Aorta (tissue), 5 donors: ENCODE data around the gene ATG4D. TPM values are rescaled to one million over a fixed set of nuclear protein-coding genes. Genes with fewer than 3 reads are reported as not detected.
A peak's percentile ranks its signal among the peaks of the same experiment; 100 is the strongest.
"Not testable (repeated sequence)": the region's sequence is repeated elsewhere in the genome, so short reads cannot be mapped to it uniquely, and the experiment has no call there.

ENCODE experiments used
- ATAC-seq: fragments of 200-7000 bp; cut with Tn5 transposase; one replicate; pipeline ENCODE4 v1.9.1; 2022; ENCODE audit warnings: moderate library complexity; ENCODE audit not compliant: low FRiP score
- DNase-seq, 2 donors: peaks; one replicate each; pipeline ENCODE4 v3.0.0-alpha.2; 2020
- H3K27ac ChIP-seq, 2 donors: one replicate each; pipeline ENCODE4 v1.5.1; 2013; ENCODE audit warnings: low read length in 2 of 2, mild to moderate bottlenecking in 2 of 2, moderate library complexity in 2 of 2, control low read depth in 1 of 2, inconsistent platforms in 1 of 2, low read depth in 1 of 2
- H3K27me3 ChIP-seq, 2 donors: one replicate each; pipeline ENCODE4 v1.6.1; 2013; ENCODE audit warnings: control low read depth in 1 of 2, low read length in 1 of 2, mild to moderate bottlenecking in 1 of 2, moderate library complexity in 1 of 2; ENCODE audit not compliant: insufficient read depth in 2 of 2, control insufficient read depth in 1 of 2
- H3K36me3 ChIP-seq, 2 donors: one replicate each; pipeline ENCODE4 v1.6.1; 2013; ENCODE audit warnings: control low read depth in 1 of 2, low read length in 1 of 2, mild to moderate bottlenecking in 1 of 2; ENCODE audit not compliant: insufficient read depth in 2 of 2, control insufficient read depth in 1 of 2
- H3K4me1 ChIP-seq, 2 donors: one replicate each; pipeline ENCODE4 v1.6.1; 2013; ENCODE audit warnings: low read length in 2 of 2, control low read depth in 1 of 2, mild to moderate bottlenecking in 1 of 2, moderate library complexity in 1 of 2; ENCODE audit not compliant: insufficient read depth in 2 of 2, control insufficient read depth in 1 of 2
- H3K4me3 ChIP-seq, 2 donors: one replicate each; pipeline ENCODE4 v1.5.1; 2013; ENCODE audit warnings: low read length in 2 of 2, control low read depth in 1 of 2, mild to moderate bottlenecking in 1 of 2
- H3K9me3 ChIP-seq: one replicate; pipeline ENCODE4 v1.6.1; 2013; ENCODE audit warnings: mild to moderate bottlenecking, low read length; ENCODE audit not compliant: control insufficient read depth
- WGBS, 2 donors: extraction: QIAGEN DNeasy Blood & Tissue Kit; methylation state at CpG; one replicate each; pipeline ENCODE4 v1.1.7; 2013; 5-methylcytosine and 5-hydroxymethylcytosine counted together
- intact Hi-C, 2 donors: fragments of 100-400 bp; cut with DNase I; formaldehyde crosslinking; loops; one replicate each; pipeline versions ENCODE4 v1.14.2 to v1.15.0; 2022
- polyA plus RNA-seq, 2 donors: library from polyadenylated mRNA; stranded (reverse); fragments of 200-250 nt; gene quantifications; one replicate each; pipeline ENCODE4 v1.2.3, GENCODE V29; 2013
- total RNA-seq, 2 donors: library from RNA; stranded (reverse); fragmentation: NEBNext Ultra II Directional; extraction: Animal tissue kit (Norgen Biotek cat#: 25700); gene quantifications; one replicate each; pipeline ENCODE4 v1.2.1, GENCODE V29; 2021
- donor health status: healthy with polysubstance abuse.
- donor health status: Bipolar disorder and iron deficiency.
- donor health status: DM: no; HTN: no; CAD: no.
- donor health status: DM: no; HTN: no; CAD: no.
- donor health status: DM: yes; HTN: yes; CAD: no.

The ATG4D gene
- total and polyA plus RNA-seq, 4 donors = 14.0 to 42.6 (median 17.4) TPM

DNA sequence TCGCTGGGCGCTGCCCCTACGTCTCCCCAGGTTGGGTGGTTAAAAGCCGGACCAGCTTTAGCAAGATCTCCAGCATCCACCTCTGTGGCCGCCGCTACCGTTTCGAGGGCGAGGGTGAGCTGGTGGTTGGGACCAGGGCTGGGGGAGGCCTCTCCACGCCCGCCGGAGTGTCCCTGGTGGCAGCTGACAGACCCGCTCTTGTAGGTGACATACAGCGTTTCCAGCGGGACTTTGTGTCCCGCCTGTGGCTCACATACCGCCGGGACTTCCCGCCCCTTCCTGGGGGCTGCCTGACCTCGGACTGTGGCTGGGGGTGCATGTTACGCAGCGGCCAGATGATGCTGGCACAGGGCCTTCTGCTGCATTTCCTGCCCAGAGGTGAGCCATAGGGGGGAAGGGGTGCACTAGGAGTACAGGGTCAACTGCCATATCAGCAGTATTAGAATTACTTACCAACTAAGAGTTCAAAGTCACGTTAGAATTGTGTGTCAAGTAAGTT is 1.1 kb downstream of the ATG4D start:
- intact Hi-C loops = no loop called here
- H3K27me3 ChIP-seq = no peaks in the 10 kb centered on the region
- no peaks in the 10 kb centered on the region for H3K9me3 ChIP-seq
- ATAC-seq (no peak), DNase-seq (no peak)
- no peaks in the 10 kb centered on the region for H3K4me1 ChIP-seq
- H3K36me3 ChIP-seq = no peaks in the 10 kb centered on the region
- H3K4me3 ChIP-seq = peak overlapping the region in 1 of 2 donors; percentile 85
- 25 to 32% methylated on average over 23 of the region's 23 CpGs for whole genome bisulfite sequencing, 2 donors
- H3K27ac ChIP-seq = no peak overlapping the region

GRCh38 chr19:10546817-10547216 is 3.1 kb downstream of the ATG4D start:
- DNase-seq = no peak
- H3K4me1 ChIP-seq = no peaks in the 10 kb centered on the region
- H3K27ac ChIP-seq = no peak overlapping the region
- intact Hi-C loops = no loop called here
- no peaks in the 10 kb centered on the region for H3K27me3 ChIP-seq
- H3K9me3 ChIP-seq = no peaks in the 10 kb centered on the region
- no peak for ATAC-seq
- no peaks in the 10 kb centered on the region for H3K36me3 ChIP-seq
- 90 to 93% methylated on average over 17 of the region's 17 CpGs for WGBS, 2 donors
- H3K4me3 ChIP-seq = no peak overlapping the region

- WGBS, 2 donors = 95% methylated on average over 18 of the region's 18 CpGs
- H3K27me3 ChIP-seq = no peaks in the 10 kb centered on the region
- no peaks in the 10 kb centered on the region for H3K4me1 ChIP-seq
- H3K9me3 ChIP-seq = no peaks in the 10 kb centered on the region
- DNase-seq = no peak
- H3K36me3 ChIP-seq = no peaks in the 10 kb centered on the region
- no peak overlapping the region for H3K4me3 ChIP-seq
- no peak for ATAC-seq
- intact Hi-C loops = no loop called here
- H3K27ac ChIP-seq = no peak overlapping the region
Measured at GRCh38 chr19:10548746-10549276, 5.1 kb downstream of the ATG4D start.

- no peak overlapping the region for H3K4me3 ChIP-seq
- intact Hi-C loops = no loop called here
- no peaks in the 10 kb centered on the region for H3K36me3 ChIP-seq
- ATAC-seq (no peak), DNase-seq (no peak)
- H3K4me1 ChIP-seq = no peaks in the 10 kb centered on the region
- H3K27ac ChIP-seq = no peak overlapping the region
- 86 to 87% methylated on average over 7 of the region's 7 CpGs for WGBS, 2 donors
- no peaks in the 10 kb centered on the region for H3K9me3 ChIP-seq
- no peaks in the 10 kb centered on the region for H3K27me3 ChIP-seq
Measured at GRCh38 chr19:10549733-10550132, 6.0 kb downstream of the ATG4D start.

- DNase-seq = no peak
- no peaks in the 10 kb centered on the region for H3K4me1 ChIP-seq
- no peaks in the 10 kb centered on the region for H3K36me3 ChIP-seq
- H3K9me3 ChIP-seq = no peaks in the 10 kb centered on the region
- no peak for ATAC-seq
- no peak overlapping the region for H3K27ac ChIP-seq
- H3K27me3 ChIP-seq = no peaks in the 10 kb centered on the region
- 93 to 98% methylated on average over 5 to 6 of the region's 6 CpGs for WGBS, 2 donors
- intact Hi-C loops = no loop called here
- no peak overlapping the region for H3K4me3 ChIP-seq
Measured at GRCh38 chr19:10550336-10550735, 6.6 kb downstream of the ATG4D start.

GRCh38 chr19:10551006-10551405 is 7.3 kb downstream of the ATG4D start:
- H3K4me1 ChIP-seq, intact Hi-C loops, H3K4me3 ChIP-seq, H3K36me3 ChIP-seq, H3K27me3 ChIP-seq, ATAC-seq, DNase-seq, H3K9me3 ChIP-seq, H3K27ac ChIP-seq: not testable (repeated sequence)
- 95 to 97% methylated on average over 9 of the region's 9 CpGs for WGBS, 2 donors

DNA sequence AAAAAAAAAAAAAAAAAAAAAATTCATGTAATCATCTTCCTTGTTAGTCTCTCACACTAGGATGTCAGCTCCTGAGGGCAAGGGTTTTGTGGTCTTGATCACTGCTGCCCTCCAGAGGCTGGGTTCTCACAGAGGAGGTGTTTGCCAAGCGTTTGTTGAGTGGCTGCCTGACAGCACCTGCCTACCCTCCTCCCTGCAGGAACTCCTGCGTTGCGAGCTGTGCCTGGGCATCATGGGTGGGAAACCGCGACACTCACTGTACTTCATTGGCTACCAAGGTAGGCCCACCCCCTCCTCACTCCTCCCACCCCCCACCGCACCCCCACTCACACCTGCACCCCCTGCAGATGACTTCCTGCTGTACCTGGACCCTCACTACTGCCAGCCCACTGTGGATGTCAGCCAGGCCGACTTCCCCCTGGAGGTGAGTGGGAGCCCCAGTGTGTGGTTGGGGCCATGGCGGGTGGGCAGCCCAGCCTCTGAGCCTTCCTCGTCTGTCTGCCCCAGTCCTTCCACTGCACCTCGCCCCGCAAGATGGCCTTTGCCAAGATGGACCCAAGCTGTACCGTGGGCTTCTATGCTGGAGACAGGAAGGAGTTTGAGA is 8.1 kb downstream of the ATG4D start:
- H3K27ac ChIP-seq = no peak overlapping the region
- 94% methylated on average over 12 of the region's 12 CpGs for WGBS, 2 donors
- no peak overlapping the region for H3K4me3 ChIP-seq
- no peak for ATAC-seq
- H3K4me1 ChIP-seq = no peaks in the 10 kb centered on the region
- no peaks in the 10 kb centered on the region for H3K36me3 ChIP-seq
- DNase-seq = no peak
- intact Hi-C loops = no loop called here
- H3K9me3 ChIP-seq = no peaks in the 10 kb centered on the region
- H3K27me3 ChIP-seq = no peaks in the 10 kb centered on the region

DNA sequence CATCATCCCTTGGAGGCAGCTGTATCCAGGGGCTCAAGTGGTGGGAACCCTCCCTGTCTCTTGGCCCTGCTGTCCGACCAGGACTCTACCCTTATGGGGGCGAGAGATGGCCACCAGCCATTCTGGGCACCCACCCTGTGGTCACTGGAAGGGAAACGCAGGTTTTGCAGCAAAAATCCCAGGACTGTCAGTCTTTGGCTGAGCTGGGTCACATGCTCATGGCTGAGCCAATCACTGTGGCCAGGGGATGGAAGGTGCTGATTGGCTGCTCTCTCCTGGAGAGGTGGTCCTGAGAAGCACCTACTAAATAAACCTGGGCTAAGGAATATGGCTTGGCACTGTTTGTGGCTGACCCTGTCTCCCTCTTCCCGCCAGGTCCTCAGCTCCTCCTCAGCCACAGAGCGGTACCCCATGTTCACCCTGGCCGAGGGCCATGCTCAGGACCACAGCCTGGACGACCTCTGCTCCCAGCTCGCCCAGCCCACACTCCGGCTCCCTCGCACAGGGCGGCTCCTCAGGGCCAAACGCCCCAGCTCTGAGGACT is 8.9 kb downstream of the ATG4D start:
- WGBS, 2 donors = 77 to 82% methylated on average over 12 of the region's 12 CpGs
- H3K9me3 ChIP-seq = no peaks in the 10 kb centered on the region
- no peak for DNase-seq
- no peaks in the 10 kb centered on the region for H3K4me1 ChIP-seq
- H3K36me3 ChIP-seq = no peaks in the 10 kb centered on the region
- no peak overlapping the region for H3K4me3 ChIP-seq
- no peaks in the 10 kb centered on the region for H3K27me3 ChIP-seq
- ATAC-seq = peak; percentile 53
- intact Hi-C loops = no loop called here
- no peak overlapping the region for H3K27ac ChIP-seq

GRCh38 chr19:10553087-10553667 is 9.5 kb downstream of the ATG4D start:
- DNase-seq = no peak
- Histone ChIP-seq H3K27me3 (no peaks in the 10 kb centered on the region), H3K9me3 (no peaks in the 10 kb centered on the region), H3K27ac (no peak overlapping the region), H3K4me1 (no peaks in the 10 kb centered on the region), H3K36me3 (no peaks in the 10 kb centered on the region), H3K4me3 (no peak overlapping the region)
- no peak for ATAC-seq
- intact Hi-C loops = no loop called here
- WGBS, 2 donors = 78% methylated on average over 13 of the region's 13 CpGs
